Heart right ventricle (tissue), 16 donors: Measurements from ENCODE around the gene TMPRSS4. TPM values are rescaled to one million over a fixed set of nuclear protein-coding genes. Genes with fewer than 3 reads are reported as not detected.

Experiments
- ATAC-seq, 8 donors: fragments of 200-7000 bp; cut with Tn5 transposase; one replicate each; pipeline ENCODE4 v1.9.1; 2020; ENCODE audit warnings: mild to moderate bottlenecking in 8 of 8, moderate library complexity in 8 of 8, moderate number of reproducible peaks in 1 of 8
- DNase-seq, 2 donors: peaks; one replicate each; pipeline ENCODE4 v3.0.0-alpha.2; 2020
- H3K27ac ChIP-seq, 10 donors: fragments of 200-600 bp; sonication (generic) in 2 of 10; one replicate each; pipeline versions ENCODE4 v1.5.0 to v1.8.0; 2020 to 2022; ENCODE audit warnings: mild to moderate bottlenecking in 3 of 10
- H3K27me3 ChIP-seq, 7 donors: fragments of 200-600 bp; one replicate each; pipeline ENCODE4 v1.8.0; 2021 to 2022; ENCODE audit warnings: mild to moderate bottlenecking in 2 of 7
- H3K36me3 ChIP-seq, 9 donors: fragments of 200-600 bp; sonication (generic) in 1 of 9; one replicate each; pipeline versions ENCODE4 v1.5.0 to v1.8.0; 2020 to 2022; ENCODE audit warnings: mild to moderate bottlenecking in 2 of 9
- H3K4me1 ChIP-seq, 9 donors: fragments of 200-600 bp; sonication (generic) in 1 of 9; one replicate each; pipeline versions ENCODE4 v1.5.0 to v1.8.0; 2020 to 2022; ENCODE audit warnings: mild to moderate bottlenecking in 4 of 9
- H3K4me3 ChIP-seq, 10 donors: fragments of 200-600 bp; sonication (generic) in 2 of 10; one replicate each; pipeline versions ENCODE4 v1.5.0 to v1.8.0; 2020 to 2022; ENCODE audit warnings: mild to moderate bottlenecking in 7 of 10, moderate library complexity in 2 of 10
- H3K9me3 ChIP-seq, 11 donors: fragments of 200-600 bp in 10 of 11; sonication (generic) in 2 of 11; one replicate each; pipeline versions ENCODE4 v1.5.0 to v1.8.0; 2013 to 2022; ENCODE audit warnings: mild to moderate bottlenecking in 2 of 11, control low read depth in 1 of 11, moderate library complexity in 1 of 11
- WGBS, 2 donors: extraction: QIAGEN DNeasy Blood & Tissue Kit; methylation state at CpG; one replicate each; pipeline ENCODE4 v1.1.7; 2013; ENCODE audit warnings: inconsistent platforms in 1 of 2; 5-methylcytosine and 5-hydroxymethylcytosine counted together
- intact Hi-C, 10 donors: fragments of 100-400 bp; cut with DNase I; formaldehyde crosslinking; loops; one replicate each; pipeline versions ENCODE4 v1.11.1 to v1.14.2; 2022
- polyA plus RNA-seq, 2 donors: library from polyadenylated mRNA; stranded (reverse); fragments of 200-250 nt; gene quantifications; one replicate each; pipeline ENCODE4 v1.2.3, GENCODE V29; 2013
- total RNA-seq, 10 donors: library from RNA; stranded (reverse); fragmentation: NEBNext Ultra II Directional in 3 of 10; extraction: Animal tissue kit (Norgen Biotek cat#: 25700) in 3 of 10; gene quantifications; one replicate each; pipeline versions ENCODE4 v1.2.1 to v1.2.4, GENCODE V29; 2021 to 2023
- TF ChIP-seq, protein P1 (sequence below), 9 donors: fragments of 200-600 bp; sonication (generic) in 2 of 9; IDR thresholded peaks; one replicate each; pipeline versions ENCODE4 v1.5.0 to v1.8.0; 2021 to 2022; ENCODE audit warnings: antibody characterized with exemption in 9 of 9, mild to moderate bottlenecking in 5 of 9, moderate library complexity in 1 of 9
- donor health status: Arrhythmogenic right ventricular cardiomyopathy.
- donor health status: ischemic (EF 13 %, LVEDD 7.1; RV severe dilation, severe dysfunction).
- donor health status: healthy with polysubstance abuse.
- donor health status: DM: no; HTN: yes; CAD: no.
- donor health status: DM: no; HTN: no; CAD: no.
- donor health status: ischemic (EF 25% LVEDD 6.9; RV normal size, moderate dysfunction).
- donor health status: ischemic (EF 25% LVEDD 5.7; RV mildly dilated, moderate dysfunction).
- donor health status: healthy.
- donor health status: DM: yes; HTN: yes; CAD: no.
- donor health status: Ischemic cardiomyopathy.
- donor health status: ischemic (EF 35%, LVEDD 5.7; RV mildly dilated, moderate dysfunction).
- donor health status: nonischemic (EF 11% LVEDD 7.7; RV severe dilation, severe dysfunction).
- donor health status: DM: yes; HTN: yes; CAD: no.
- donor health status: PGD.
- donor health status: ischemic (EF 29% LVEDD 5.4; RV normal size, mild dysfunction).
- donor health status: nonischemic (EF 23%, LVEDD 6.1; RV moderate dilation, normal function).

Gene TMPRSS4
- total and polyA plus RNA-seq, 12 donors: 0.34 to 1.4 (median 0.84) TPM; not detected in 8

DNA sequence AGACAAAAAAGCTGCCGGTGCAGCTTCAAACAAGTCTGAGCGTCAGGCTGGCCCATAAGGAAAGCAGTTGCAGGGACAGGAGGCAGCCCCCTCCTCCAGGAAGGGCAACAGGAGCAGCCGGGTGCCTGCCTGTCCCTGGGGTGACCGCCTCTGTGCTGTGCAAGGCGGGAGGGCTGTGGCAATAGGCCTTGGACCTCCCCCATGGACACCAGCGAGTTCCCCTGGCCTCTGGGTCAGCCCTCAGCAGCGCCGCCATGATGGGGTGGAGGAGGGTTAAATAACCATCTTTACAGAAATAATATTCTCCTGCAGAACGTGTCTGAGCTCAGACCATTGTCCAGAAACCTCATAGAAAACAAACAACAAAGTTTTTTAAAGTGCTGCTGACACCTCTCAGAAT, 3.3 kb upstream of the TMPRSS4 start:
- no peak for DNase-seq
- intact Hi-C loops: no loop called here
- Histone ChIP-seq H3K27me3 (no peaks in the 10 kb centered on the region), H3K27ac (no peak overlapping the region), H3K36me3 (no peaks in the 10 kb centered on the region), H3K4me1 (no peaks in the 10 kb centered on the region), H3K9me3 (no peaks in the 10 kb centered on the region), H3K4me3 (no peak overlapping the region)
- WGBS, 2 donors: 80 to 91% methylated on average over 9 of the region's 9 CpGs
- no peak for ATAC-seq
- TF ChIP-seq, protein P1, sequence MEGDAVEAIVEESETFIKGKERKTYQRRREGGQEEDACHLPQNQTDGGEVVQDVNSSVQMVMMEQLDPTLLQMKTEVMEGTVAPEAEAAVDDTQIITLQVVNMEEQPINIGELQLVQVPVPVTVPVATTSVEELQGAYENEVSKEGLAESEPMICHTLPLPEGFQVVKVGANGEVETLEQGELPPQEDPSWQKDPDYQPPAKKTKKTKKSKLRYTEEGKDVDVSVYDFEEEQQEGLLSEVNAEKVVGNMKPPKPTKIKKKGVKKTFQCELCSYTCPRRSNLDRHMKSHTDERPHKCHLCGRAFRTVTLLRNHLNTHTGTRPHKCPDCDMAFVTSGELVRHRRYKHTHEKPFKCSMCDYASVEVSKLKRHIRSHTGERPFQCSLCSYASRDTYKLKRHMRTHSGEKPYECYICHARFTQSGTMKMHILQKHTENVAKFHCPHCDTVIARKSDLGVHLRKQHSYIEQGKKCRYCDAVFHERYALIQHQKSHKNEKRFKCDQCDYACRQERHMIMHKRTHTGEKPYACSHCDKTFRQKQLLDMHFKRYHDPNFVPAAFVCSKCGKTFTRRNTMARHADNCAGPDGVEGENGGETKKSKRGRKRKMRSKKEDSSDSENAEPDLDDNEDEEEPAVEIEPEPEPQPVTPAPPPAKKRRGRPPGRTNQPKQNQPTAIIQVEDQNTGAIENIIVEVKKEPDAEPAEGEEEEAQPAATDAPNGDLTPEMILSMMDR (IDR thresholded peaks at IDR 0.05): no peak

- 82 to 89% methylated on average over 11 of the region's 11 CpGs for WGBS, 2 donors
- H3K9me3 ChIP-seq: no peaks in the 10 kb centered on the region
- no peaks in the 10 kb centered on the region for H3K27me3 ChIP-seq
- TF ChIP-seq, protein P1 (IDR thresholded peaks at IDR 0.05): no peak
- H3K4me1 ChIP-seq: no peaks in the 10 kb centered on the region
- no peak overlapping the region for H3K27ac ChIP-seq
- no peaks in the 10 kb centered on the region for H3K36me3 ChIP-seq
- H3K4me3 ChIP-seq: no peak overlapping the region
- DNase-seq (no peak), ATAC-seq (no peak)
- intact Hi-C loops: no loop called here
Observed at GRCh38 chr11:118074091-118074685, 2.7 kb upstream of the TMPRSS4 start.

- H3K36me3 ChIP-seq: no peaks in the 10 kb centered on the region
- ATAC-seq (no peak), DNase-seq (no peak)
- 74 to 80% methylated on average over 2 of the region's 2 CpGs for WGBS, 2 donors
- intact Hi-C loops: no loop called here
- H3K9me3 ChIP-seq: no peaks in the 10 kb centered on the region
- H3K4me1 ChIP-seq: no peaks in the 10 kb centered on the region
- H3K27ac ChIP-seq: no peak overlapping the region
- no peak overlapping the region for H3K4me3 ChIP-seq
- TF ChIP-seq, protein P1 (IDR thresholded peaks at IDR 0.05): no peak
- H3K27me3 ChIP-seq: no peaks in the 10 kb centered on the region
Observed at GRCh38 chr11:118074785-118075184, 2.1 kb upstream of the TMPRSS4 start.

DNA sequence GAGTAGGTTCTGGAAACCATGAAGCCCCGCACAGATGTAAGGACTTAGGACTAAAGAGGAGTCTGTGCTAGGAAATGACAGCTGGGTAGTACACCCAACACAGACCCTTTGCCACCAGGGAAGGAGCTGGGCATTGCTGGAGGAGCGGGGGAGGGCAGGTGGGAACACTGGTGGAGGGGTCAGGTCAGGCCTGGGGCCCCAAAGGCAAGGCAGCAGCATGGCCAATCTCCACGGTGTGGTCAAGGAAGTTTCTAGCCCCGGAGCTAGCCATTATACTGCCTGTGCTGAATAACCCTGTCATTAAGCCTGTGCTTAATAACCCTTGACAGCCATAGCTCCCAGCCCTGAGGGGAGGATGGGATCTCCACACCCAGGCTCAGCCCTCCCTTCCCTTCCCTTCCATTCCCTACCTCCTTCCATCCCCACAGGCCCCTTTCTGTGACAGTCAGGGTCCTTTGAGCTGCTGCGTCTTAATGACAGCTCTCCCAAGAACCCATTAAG, 2.1 kb downstream of the TMPRSS4 start:
- intact Hi-C loops: no loop called here
- Histone ChIP-seq H3K9me3 (no peaks in the 10 kb centered on the region), H3K4me3 (no peak overlapping the region), H3K27me3 (no peaks in the 10 kb centered on the region), H3K36me3 (no peaks in the 10 kb centered on the region), H3K4me1 (peaks cover 0 to 19% (median 11%) of the 10 kb centered on the region in 9 donors), H3K27ac (no peak overlapping the region)
- TF ChIP-seq, protein P1 (IDR thresholded peaks at IDR 0.05): no peak
- peak in 1 of 8 donors; percentile 14 for ATAC-seq
- no peak for DNase-seq
- WGBS, 2 donors: 88 to 94% methylated on average over 5 of the region's 5 CpGs
